Measurements from ENCODE around the gene TYRO3. TPM values are rescaled to one million over a fixed set of nuclear protein-coding genes. Genes with fewer than 3 reads are reported as not detected.

Gene TYRO3
- total and polyA plus RNA-seq, 2 of the 13 experiments (the other 11 are each of a cell fraction or from before 2014, with no cell fraction given), result 24.0 to 43.6 TPM

DNA sequence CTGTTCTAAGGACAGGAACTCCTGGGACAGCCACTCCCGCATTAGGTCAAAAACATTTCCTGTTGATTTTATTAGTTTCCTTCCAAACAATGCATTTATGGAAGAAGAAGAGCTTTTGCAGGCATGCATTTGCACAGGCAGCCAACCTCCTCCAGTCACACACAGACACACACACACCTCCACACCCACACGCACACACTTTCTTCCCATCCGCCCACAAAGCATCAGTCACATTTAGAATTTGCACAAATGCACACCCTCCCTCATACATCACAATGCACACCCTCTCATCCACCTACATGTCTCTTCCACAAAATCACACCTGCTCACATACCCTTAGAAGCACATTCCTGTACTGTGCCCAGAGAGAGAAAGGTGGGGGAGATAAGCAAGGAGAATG lies 4.1 kb upstream of the TYRO3 start:
- ChIA-PET CTCF (ENCODE audit: low intra/inter-chr PET ratio, low total read pairs) (no interaction called here), POLR2A (interaction anchor here (1.6 kb wide), 1 partner anchor 11 kb away, joined by 5 read pairs; the partner anchor contains the start of gene RPAP1)
- DNase-seq (ENCODE audit: low spot score) (no peak), ATAC-seq (no peak), FAIRE-seq (no peak)
- Histone ChIP-seq H3K9ac (ENCODE audit: insufficient read depth, low read depth, low read length) (no peak overlapping the region), H2AFZ (ENCODE audit: low read length) (no peak overlapping the region), H3K9me3 (ENCODE audit: low read length) (no peaks in the 10 kb centered on the region), H3K27me3 (ENCODE audit: control insufficient read depth in 1 of 2, insufficient read depth in 2 of 2, low read length in 2 of 2) (peaks cover 0 to 8% of the 10 kb centered on the region in 2 experiments; a peak in 2 of 5 replicates), H3K4me1 (ENCODE audit: insufficient read depth, low read length) (peaks cover 45% of the 10 kb centered on the region), H3K4me2 (ENCODE audit: low read depth, low read length) (no peak overlapping the region), H3K4me3 (replicated peaks in 1 of 3; ENCODE audit: insufficient read depth in 1 of 3, low read depth in 2 of 3, low read length in 3 of 3) (no peak overlapping the region), H3K36me3 (replicated peaks in 1 of 2; ENCODE audit: control insufficient read depth in 1 of 2, insufficient read depth in 2 of 2, low read length in 2 of 2) (no peaks in the 10 kb centered on the region), H3K79me2 (ENCODE audit: insufficient read depth, low read length) (no peaks in the 10 kb centered on the region), H4K20me1 (ENCODE audit: insufficient read depth, low read length) (no peaks in the 10 kb centered on the region), H3K27ac (ENCODE audit: extremely low read length, insufficient read depth, low read length) (no peak overlapping the region)
- intact Hi-C loops (cut with micrococcal nuclease; ENCODE audit: unreplicated experiment) (loop anchor here (5.0 kb wide), 3 partner anchors 47 to 347 kb away; no protein-coding TSS in a partner anchor), in situ Hi-C loops (cut with HindIII; ENCODE audit: extremely low pct_ligation_motif_present, low pct_unique_long_range_greater_than_20kb) (no loop called here)
- no TSS peak for BruUV-seq (replicated peaks)
- 45% methylated on average over 3 of the region's 3 CpGs for WGBS (ENCODE audit: low lambda C conversion rate)
- no peak for TF ChIP-seq NCOA5 (CRISPR knock-in tag; IDR thresholded peaks at IDR 0.05)
- TF ChIP-seq MYNN (CRISPR knock-in tag; IDR thresholded peaks at IDR 0.05; ENCODE audit: low read depth), result no peak
- TF ChIP-seq TRIM24 (CRISPR knock-in tag; IDR thresholded peaks at IDR 0.05), result no peak
- no peak for TF ChIP-seq NR1H2 (CRISPR knock-in tag; IDR thresholded peaks at IDR 0.05; ENCODE audit: borderline replicate concordance, low read depth)
- TF ChIP-seq ZNF713 (CRISPR knock-in tag; IDR thresholded peaks at IDR 0.05), result no peak
- TF ChIP-seq, protein P1, sequence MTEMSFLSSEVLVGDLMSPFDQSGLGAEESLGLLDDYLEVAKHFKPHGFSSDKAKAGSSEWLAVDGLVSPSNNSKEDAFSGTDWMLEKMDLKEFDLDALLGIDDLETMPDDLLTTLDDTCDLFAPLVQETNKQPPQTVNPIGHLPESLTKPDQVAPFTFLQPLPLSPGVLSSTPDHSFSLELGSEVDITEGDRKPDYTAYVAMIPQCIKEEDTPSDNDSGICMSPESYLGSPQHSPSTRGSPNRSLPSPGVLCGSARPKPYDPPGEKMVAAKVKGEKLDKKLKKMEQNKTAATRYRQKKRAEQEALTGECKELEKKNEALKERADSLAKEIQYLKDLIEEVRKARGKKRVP (CRISPR knock-in tag; IDR thresholded peaks at IDR 0.05), result no peak
- no peak for TF ChIP-seq SIN3A (IDR thresholded peaks at IDR 0.05; ENCODE audit: borderline replicate concordance, low read depth, low read length)
- no peak for TF ChIP-seq SMC3 (IDR thresholded peaks at IDR 0.05; ENCODE audit: low read length)
- no peak for TF ChIP-seq REXO4 (CRISPR knock-in tag; IDR thresholded peaks at IDR 0.05; ENCODE audit: borderline replicate concordance)
- no peak for TF ChIP-seq ZNF790 (CRISPR knock-in tag; IDR thresholded peaks at IDR 0.05; ENCODE audit: borderline replicate concordance)
- TF ChIP-seq ZNF207 (IDR thresholded peaks at IDR 0.05; ENCODE audit: borderline replicate concordance), result no peak
- TF ChIP-seq, protein P2, sequence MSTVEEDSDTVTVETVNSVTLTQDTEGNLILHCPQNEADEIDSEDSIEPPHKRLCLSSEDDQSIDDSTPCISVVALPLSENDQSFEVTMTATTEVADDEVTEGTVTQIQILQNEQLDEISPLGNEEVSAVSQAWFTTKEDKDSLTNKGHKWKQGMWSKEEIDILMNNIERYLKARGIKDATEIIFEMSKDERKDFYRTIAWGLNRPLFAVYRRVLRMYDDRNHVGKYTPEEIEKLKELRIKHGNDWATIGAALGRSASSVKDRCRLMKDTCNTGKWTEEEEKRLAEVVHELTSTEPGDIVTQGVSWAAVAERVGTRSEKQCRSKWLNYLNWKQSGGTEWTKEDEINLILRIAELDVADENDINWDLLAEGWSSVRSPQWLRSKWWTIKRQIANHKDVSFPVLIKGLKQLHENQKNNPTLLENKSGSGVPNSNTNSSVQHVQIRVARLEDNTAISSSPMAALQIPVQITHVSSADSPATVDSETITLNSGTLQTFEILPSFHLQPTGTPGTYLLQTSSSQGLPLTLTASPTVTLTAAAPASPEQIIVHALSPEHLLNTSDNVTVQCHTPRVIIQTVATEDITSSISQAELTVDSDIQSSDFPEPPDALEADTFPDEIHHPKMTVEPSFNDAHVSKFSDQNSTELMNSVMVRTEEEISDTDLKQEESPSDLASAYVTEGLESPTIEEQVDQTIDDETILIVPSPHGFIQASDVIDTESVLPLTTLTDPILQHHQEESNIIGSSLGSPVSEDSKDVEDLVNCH (CRISPR knock-in tag; IDR thresholded peaks at IDR 0.05), result no peak
- TF ChIP-seq CBFB (CRISPR knock-in tag; IDR thresholded peaks at IDR 0.05), result no peak

Data from HepG2 (cell line).